ENCODE measurements around the gene SCP2.
A peak's percentile ranks its signal among the peaks of the same experiment; 100 is the strongest.

SCP2 gene

GRCh38 chr1:53085405-53085804 lies 158.3 kb downstream of the SCP2 start:
- no peak for DNase-seq

- DNase-seq, result no peak
These were observed 159.5 kb downstream of the SCP2 start for GRCh38 chr1:53086491-53087070.

- no peak for DNase-seq
These were observed 160.5 kb downstream of the SCP2 start for GRCh38 chr1:53087332-53088285.

- DNase-seq, result no peak
These were observed 161.7 kb downstream of the SCP2 start for GRCh38 chr1:53088616-53089300.

GRCh38 chr1:53089478-53090226 lies 162.6 kb downstream of the SCP2 start:
- DNase-seq, result peak; percentile 71

GRCh38 chr1:53090227-53091147 lies 163.4 kb downstream of the SCP2 start:
- no peak for DNase-seq

- peak; percentile 59 for DNase-seq
These were observed 165.0 kb downstream of the SCP2 start for GRCh38 chr1:53091841-53092645.

GRCh38 chr1:53092659-53093450 lies 165.8 kb downstream of the SCP2 start:
- DNase-seq, result no peak

GRCh38 chr1:53093451-53093754 lies 166.3 kb downstream of the SCP2 start:
- DNase-seq, result no peak

GRCh38 chr1:53093778-53094532 lies 166.9 kb downstream of the SCP2 start:
- no peak for DNase-seq

- no peak for DNase-seq
These were observed 167.4 kb downstream of the SCP2 start for GRCh38 chr1:53094533-53094919.
